ENCODE results near the gene STYXL1.
A peak's percentile ranks its signal among the peaks of the same experiment; 100 is the strongest.
"Not testable (repeated sequence)": the region's sequence is repeated elsewhere in the genome, so short reads cannot be mapped to it uniquely, and the experiment has no call there.

STYXL1 gene

GRCh38 chr7:76047811-76048667, at the start of gene STYXL1, which contains the start of gene MDH2:
Gene STYXL1, minus strand, starts transcription at chr7:76048000. Its CDS starts 17,477 bp downstream, at chr7:76030523.
Gene MDH2, plus strand, starts transcription at chr7:76048106. Its CDS starts 55 bp downstream, at chr7:76048161.
- peak; percentile 96 for DNase-seq

GRCh38 chr7:76095908-76096307, 48.1 kb upstream of the STYXL1 start:
- no peak for DNase-seq

DNA sequence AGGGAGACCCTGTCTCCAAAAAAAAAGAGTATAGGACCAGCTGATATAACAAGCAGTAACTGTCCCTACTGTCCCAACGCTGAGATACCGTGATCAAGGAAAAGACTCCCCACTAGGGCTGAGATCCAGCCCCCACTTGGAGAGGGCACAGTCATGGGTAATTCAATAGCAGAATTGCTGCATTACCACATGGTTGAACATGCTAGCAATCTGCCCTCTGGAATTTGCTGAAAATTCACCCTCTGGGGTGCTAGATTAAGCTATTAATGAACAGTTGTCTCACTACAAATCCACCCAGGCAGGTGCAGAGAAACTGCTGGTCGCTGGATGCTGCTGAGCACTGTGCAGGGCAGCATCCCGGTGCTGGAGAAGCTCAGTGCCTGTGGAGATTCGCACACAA, 46.5 kb upstream of the STYXL1 start:
- DNase-seq, result not testable (repeated sequence)

DNA sequence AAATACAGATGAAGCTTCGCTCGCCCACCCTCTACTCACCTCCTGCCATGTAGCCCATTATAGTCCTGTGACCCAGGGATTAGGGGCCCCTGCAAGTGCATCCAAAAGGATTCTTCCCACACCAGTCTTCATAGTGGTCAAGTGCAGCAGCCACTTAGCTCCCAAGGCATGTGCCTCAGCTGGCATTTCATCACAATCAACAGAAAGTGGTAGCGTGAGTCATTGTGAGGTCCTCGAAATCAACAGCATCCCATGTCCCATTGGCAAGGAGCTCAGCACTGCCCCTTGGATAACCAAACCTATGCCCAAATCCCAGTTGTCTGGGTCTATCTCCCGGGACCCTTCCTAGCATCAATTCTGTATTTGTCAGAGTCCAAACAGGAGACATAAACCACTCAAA, 45.7 kb upstream of the STYXL1 start:
- DNase-seq, result not testable (repeated sequence)

GRCh38 chr7:76091506-76091905, 43.7 kb upstream of the STYXL1 start:
- DNase-seq, result no peak

DNA sequence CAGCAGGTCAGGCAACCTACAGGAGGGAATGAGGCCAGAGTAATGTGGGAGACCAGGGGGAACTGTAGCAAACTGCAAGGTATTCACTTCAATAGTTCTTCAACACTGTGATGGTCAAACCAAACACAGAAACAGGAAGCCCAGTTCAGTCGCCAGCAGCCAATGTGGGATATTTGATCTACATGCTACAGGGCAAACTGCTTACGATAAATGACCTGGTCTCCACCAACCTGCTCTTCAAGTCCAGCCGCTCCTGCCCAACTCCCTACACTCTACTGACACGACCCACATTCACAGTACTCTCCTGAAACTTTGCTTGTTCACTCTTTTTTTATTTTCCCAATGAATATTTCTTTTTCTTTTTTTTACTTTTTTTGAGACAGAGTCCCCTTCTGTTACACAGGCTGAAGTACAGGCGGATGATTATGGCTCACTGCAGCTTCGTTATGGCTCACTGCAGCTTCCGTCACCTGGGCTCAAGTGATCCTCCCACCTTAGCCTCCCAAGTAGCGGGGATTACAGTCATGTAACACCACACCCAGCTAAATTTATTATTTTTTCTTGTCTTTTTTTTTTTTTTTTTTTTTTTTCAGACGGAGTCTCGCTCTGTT, 42.2 kb upstream of the STYXL1 start:
- no peak for DNase-seq

- not testable (repeated sequence) for DNase-seq
Observed at GRCh38 chr7:76087362-76087791, 39.6 kb upstream of the STYXL1 start.

- DNase-seq, result no peak
Observed at GRCh38 chr7:76086070-76086469, 38.3 kb upstream of the STYXL1 start.

DNA sequence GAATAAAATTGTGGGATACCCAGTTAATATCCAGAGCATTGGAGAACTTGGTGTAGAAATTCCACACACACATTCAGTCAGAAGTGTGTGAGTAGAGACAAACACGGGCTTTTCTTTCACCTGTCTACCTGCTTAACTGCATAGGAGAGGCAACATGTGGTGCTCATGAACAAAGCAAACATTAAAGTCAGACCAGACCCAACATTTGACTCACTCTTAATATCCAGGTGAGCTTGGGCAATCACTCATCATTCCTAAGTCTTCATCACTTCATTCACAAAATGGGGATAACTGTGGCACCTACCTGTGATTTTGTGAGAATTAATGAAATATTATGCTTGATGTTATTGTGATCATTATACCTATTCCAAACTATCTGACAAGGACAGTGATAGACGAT, 36.3 kb upstream of the STYXL1 start:
- not testable (repeated sequence) for DNase-seq

DNA sequence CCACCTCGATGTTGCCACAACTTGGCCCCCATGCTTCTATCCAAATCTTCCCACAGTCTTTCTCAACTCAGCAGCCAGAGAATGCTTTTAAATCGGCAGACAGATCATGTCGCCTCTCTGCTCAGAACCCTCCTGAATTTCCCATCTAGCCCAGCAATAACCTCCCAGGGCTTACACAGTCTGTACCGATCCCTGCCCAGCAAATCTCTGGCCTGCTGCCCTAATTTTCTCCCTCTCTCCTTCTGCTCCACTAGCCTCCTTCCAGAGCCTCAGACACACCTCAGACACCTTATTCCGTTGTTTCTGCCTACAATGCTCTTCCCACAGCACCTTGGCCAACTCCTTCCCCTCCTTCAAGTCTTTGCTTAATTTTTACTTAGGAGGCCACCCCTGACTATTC, 32.4 kb upstream of the STYXL1 start:
- no peak for DNase-seq

DNA sequence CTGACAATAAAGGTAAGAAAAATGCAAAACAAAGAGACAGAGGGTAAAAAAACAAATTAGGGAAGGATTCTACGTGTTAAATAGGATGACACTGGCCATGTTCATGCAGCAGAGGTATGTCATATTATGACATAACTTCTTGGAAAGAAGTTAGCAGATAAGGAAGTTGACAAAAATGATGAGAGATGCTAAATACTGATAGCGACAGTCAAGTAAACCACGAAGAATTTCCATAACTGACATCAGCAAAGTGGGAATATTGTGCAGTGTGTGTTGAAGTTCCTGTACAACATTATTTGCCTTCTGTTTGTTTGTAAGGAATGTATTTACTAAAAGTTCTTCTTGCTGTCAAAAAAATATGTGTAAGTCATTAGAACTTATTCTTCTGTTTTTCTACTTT, 29.6 kb upstream of the STYXL1 start:
- DNase-seq, result no peak

GRCh38 chr7:76076995-76077394, 29.2 kb upstream of the STYXL1 start:
- no peak for DNase-seq

DNA sequence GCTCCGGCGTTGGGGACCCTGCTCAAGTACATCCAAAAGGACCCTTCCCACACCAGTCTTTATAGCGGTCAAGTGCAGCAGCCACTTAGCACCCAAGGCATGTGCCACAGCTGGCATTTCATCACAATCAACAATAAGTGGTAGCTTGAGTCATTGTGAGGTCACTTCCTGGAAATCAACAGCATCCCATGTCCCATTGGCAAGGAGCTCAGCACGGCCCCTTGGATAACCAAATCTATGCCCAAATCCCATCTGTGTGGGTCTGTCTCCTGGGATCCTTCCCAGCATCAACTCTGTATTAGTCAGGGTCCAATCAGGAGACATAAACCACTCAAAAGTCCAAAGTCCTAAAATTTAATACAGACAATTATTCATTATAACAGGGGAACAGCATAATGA, 27.2 kb upstream of the STYXL1 start:
- DNase-seq, result no peak

GRCh38 chr7:76074306-76074971, 26.6 kb upstream of the STYXL1 start:
- DNase-seq, result no peak

- DNase-seq, result no peak
Observed at GRCh38 chr7:76073335-76073990, 25.7 kb upstream of the STYXL1 start.

DNA sequence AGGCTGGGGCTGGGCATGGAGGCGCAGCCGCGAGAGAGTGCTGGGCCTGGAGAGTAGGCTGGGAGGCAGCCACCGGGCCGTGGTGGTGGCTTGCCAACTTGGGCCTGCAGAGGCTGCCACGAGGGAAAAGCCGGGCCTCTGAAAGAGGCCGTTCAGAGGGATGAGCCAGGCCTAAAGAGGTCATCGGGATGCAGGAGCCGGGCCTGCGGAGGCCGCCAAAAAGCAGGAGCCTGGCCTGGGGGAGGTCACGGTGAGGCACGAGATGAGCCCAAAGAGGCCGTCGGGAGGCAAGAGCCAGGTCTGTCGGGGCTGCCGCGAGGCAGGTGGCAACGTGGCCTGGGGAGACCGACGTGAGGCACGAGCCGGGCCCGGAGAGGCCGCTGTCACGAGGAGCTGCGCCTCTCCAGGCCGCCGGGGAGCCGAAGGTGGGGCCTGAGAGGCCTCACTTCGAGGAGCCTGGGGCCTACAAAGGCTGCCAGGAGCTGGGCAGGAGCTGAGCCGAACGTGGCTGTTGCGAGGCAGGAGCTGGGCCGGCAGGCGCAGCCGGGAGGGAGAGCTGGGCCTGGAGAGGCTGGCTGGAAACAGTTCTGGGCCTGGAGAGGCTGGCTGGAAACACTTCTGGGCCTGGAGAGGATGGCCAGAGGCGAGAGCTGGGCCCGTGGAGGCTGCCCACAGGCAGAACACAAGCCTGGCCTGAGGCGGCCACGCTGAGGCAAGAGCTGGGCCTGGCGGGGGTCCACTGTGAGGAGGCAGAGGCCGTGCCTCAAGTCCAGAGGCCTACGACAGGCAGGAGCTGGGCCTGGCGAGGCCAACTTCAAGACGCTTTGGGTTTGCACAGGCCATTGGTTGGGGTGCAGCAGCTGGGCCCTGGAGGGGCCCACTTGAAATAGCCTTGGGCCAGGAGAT, 24.7 kb upstream of the STYXL1 start:
- no peak for DNase-seq

GRCh38 chr7:76071316-76072242, 23.8 kb upstream of the STYXL1 start:
- DNase-seq, result no peak

DNA sequence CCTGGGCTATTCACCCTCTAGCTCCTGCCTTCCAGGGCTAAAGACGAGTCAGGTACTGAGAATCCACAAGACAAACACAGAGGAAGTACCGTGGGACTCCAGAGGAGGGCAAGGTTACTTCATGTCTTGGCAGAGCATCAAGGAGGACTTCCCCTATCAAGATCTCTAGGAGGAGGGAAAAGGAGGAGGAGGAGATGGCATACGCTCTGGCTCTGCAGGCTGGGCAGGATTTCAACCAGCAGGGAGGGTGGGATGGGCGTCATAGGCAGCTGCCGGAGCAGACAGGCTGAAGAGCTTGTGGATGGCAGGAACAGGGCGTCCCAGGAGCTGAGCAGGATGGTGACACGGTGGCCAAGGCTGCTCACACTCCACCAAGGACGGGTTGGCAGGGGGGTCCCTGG, 21.4 kb upstream of the STYXL1 start:
- DNase-seq, result no peak

- no peak for DNase-seq
Observed at GRCh38 chr7:76066716-76067503, 19.1 kb upstream of the STYXL1 start.

DNA sequence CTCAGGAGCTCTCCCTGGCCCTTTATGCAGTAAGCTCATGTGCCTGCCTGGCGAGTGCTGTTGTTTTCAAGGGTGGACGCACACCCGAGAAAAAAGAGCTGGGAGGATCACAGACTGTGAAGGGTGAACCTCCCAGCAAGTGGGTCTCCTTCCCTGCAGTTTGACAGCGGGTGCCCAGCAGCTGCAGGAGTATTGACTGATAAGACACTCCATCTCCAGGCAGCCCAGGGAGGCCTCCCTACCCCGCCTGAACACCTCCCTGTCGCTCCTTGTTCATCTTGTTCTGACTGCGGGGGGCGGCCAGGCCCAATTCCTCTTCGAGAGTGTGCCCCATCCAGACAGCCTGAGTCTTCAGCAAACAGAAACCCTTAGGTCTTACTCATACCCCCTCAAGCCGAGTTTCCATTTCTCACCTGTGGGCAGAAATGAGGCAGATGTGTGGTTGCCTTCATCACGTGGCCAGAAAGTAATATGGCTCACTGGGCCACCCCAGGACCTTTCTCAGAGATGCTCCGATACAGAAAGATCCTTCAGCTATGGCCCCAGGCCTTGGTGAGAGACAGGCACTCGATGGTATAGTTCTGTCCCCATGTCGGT, 17.3 kb upstream of the STYXL1 start:
- peak; percentile 33 for DNase-seq

Measured in activated CD4-positive, alpha-beta T cell treated with anti-CD3 and anti-CD28 coated beads, Interleukin-2, amount 50 U/mL, for 16 hours (primary cell).